GM10266 (cell line): Measurements from ENCODE around the gene ALKBH6.

Experiments used
- DNase-seq: peaks from one replicate; pipeline ENCODE4 v3.0.0; 2012; ENCODE audit errors: extremely low spot score
- CTCF ChIP-seq: IDR thresholded peaks from 2 replicates; pipeline ENCODE4 v1.5.1; 2012; ENCODE audit warnings: mild to moderate bottlenecking, low read depth; ENCODE audit not compliant: control insufficient read depth, insufficient read depth; ENCODE audit errors: missing control alignments

The ALKBH6 gene

GRCh38 chr19:35978832-35979365 lies 35.1 kb downstream of the ALKBH6 start:
- no peak for TF ChIP-seq CTCF
- DNase-seq, result no peak

- no peak for DNase-seq
- no peak for TF ChIP-seq CTCF
Measured at GRCh38 chr19:35978271-35978670, 35.7 kb downstream of the ALKBH6 start.

- TF ChIP-seq CTCF, result peak; percentile 25
- DNase-seq, result no peak
Measured at GRCh38 chr19:35977446-35978222, 36.4 kb downstream of the ALKBH6 start.

GRCh38 chr19:35975608-35976214 lies 38.3 kb downstream of the ALKBH6 start:
- no peak for TF ChIP-seq CTCF
- no peak for DNase-seq

- no peak for DNase-seq
- no peak for TF ChIP-seq CTCF
Measured at GRCh38 chr19:35973487-35973886, 40.5 kb downstream of the ALKBH6 start.

GRCh38 chr19:35966771-35967170 lies 47.2 kb downstream of the ALKBH6 start:
- DNase-seq, result no peak
- no peak for TF ChIP-seq CTCF

GRCh38 chr19:35963514-35963913 lies 50.5 kb downstream of the ALKBH6 start:
- no peak for DNase-seq
- no peak for TF ChIP-seq CTCF
